Activated CD8-positive, alpha-beta T cell treated with anti-CD3 and anti-CD28 coated beads, Interleukin-2, amount 10 ng/mL, durations not matched to agents 7 days and 5 days (primary cell): ENCODE measurements around the gene RAB11FIP5. TPM values are rescaled to one million over a fixed set of nuclear protein-coding genes. Genes with fewer than 3 reads are reported as not detected.

Experiments
- ATAC-seq: fragments of 150-1000 bp; cut with Tn5 transposase; one replicate; pipeline ENCODE4 v1.10.0; 2021; ENCODE audit warnings: moderate library complexity
- CTCF ChIA-PET: fragments of 350-600 bp; sonication (Branson Sonifier 250); formaldehyde crosslinking; loops from one replicate; lab custom pipeline; 2021; ENCODE audit warnings: antibody characterized with exemption; lab: Charles Lee
- POLR2A ChIA-PET: fragments of 350-600 bp; sonication (Branson Sonifier 250); formaldehyde crosslinking; loops from one replicate; lab custom pipeline; 2021; ENCODE audit warnings: antibody characterized with exemption; lab: Charles Lee
- DNase-seq: peaks from one replicate; pipeline ENCODE4 v3.0.0-alpha.2; 2020
- H3K27ac Mint-ChIP-seq: one replicate; pipeline ENCODE4 v1.8.0; 2021; ENCODE audit warnings: mild to moderate bottlenecking, mixed read lengths
- H3K27me3 Mint-ChIP-seq: one replicate; pipeline ENCODE4 v1.8.0; 2021; ENCODE audit warnings: low read depth, mixed read lengths
- H3K36me3 Mint-ChIP-seq: one replicate; pipeline ENCODE4 v1.8.0; 2021; ENCODE audit warnings: low read depth, mixed read lengths
- H3K4me1 Mint-ChIP-seq: one replicate; pipeline ENCODE4 v1.8.0; 2021; ENCODE audit warnings: low read depth, mixed read lengths
- H3K4me3 Mint-ChIP-seq: one replicate; pipeline ENCODE4 v1.8.0; 2021; ENCODE audit warnings: mild to moderate bottlenecking, mixed read lengths
- H3K9me3 Mint-ChIP-seq: one replicate; pipeline ENCODE4 v1.8.0; 2022; ENCODE audit warnings: mixed read lengths; ENCODE audit not compliant: insufficient read depth
- total RNA-seq, 2 experiments: library from RNA; stranded (reverse); gene quantifications; one replicate each; pipeline ENCODE4 v1.2.3, GENCODE V29; 2021

Gene RAB11FIP5
- total RNA-seq, 2 experiments from 2014 or later, result 1.4 to 1.7 TPM

DNA sequence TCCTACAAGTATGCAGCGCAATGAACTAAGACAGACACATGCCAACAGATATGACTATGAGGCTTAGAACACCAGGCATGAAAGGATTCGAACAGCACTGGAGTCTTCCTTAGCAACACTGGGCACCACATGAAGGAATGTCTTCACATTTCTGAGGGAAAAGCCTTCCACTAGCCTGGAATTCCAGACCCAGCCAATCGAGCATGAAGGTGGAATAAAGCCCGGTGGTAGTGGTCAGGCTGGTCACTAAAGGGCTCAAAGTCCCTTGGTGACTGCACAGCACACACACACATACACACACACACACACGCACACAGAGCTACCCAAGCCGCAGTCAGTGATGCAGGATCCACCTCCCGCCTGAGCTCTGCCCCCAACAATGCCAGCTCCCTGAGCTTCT is 21.6 kb downstream of the RAB11FIP5 start:
- ATAC-seq, result no peak
- Mint-ChIP-seq H3K4me3 (no peak overlapping the region), H3K4me1 (no peaks in the 10 kb centered on the region), H3K36me3 (no peaks in the 10 kb centered on the region), H3K9me3 (no peaks in the 10 kb centered on the region), H3K27ac (no peak overlapping the region), H3K27me3 (no peaks in the 10 kb centered on the region)
- DNase-seq, result no peak
- CTCF ChIA-PET, result interaction anchor here (1.8 kb wide), 1 partner anchor 86 kb away, joined by 6 read pairs; no protein-coding TSS in a partner anchor
- POLR2A ChIA-PET, result no interaction called here

DNA sequence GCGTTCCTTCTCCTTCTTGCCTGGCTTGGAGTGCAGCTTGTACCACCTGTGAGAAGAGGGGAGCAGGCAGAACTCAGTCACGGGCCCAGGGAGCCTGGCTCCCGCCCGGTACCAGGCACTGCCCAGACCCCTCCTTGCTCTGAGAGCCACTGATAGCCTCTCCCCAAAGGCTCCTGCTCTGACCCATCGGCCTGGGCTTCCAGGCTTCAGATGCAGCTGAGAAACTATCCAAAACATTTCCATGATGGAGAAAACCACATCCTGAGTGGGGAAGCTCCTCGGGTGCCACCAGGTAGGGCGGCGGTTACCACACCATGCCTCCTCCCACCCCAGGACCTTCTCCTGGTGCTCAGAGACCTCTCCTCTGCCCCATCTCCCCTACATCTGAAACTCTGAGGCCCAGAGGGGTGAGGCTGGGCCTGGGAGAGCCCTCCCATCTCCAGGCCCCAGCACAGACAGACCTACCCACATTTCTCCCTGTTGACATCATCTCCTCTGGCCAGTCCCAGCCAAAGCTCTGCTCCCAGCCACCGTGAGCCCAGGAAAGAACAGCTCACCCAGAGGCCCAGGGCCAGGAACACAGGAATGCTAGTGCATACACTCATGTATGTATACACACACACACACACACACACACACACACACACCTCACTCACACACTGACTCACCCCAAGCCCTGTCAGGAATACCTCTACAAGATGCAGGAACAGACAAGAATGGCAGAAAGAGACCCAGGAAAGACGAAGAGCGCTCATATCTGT is 23.3 kb downstream of the RAB11FIP5 start:
- Mint-ChIP-seq H3K4me3 (no peak overlapping the region), H3K4me1 (no peaks in the 10 kb centered on the region), H3K9me3 (no peaks in the 10 kb centered on the region), H3K36me3 (no peaks in the 10 kb centered on the region), H3K27ac (no peak overlapping the region), H3K27me3 (no peaks in the 10 kb centered on the region)
- ATAC-seq (no peak), DNase-seq (no peak)
- POLR2A ChIA-PET, result no interaction called here
- CTCF ChIA-PET, result interaction anchor here (0.9 to 7.5 kb wide), 2 partner anchors 86 to 123 kb away, joined by 3 to 72 read pairs; no protein-coding TSS in a partner anchor

DNA sequence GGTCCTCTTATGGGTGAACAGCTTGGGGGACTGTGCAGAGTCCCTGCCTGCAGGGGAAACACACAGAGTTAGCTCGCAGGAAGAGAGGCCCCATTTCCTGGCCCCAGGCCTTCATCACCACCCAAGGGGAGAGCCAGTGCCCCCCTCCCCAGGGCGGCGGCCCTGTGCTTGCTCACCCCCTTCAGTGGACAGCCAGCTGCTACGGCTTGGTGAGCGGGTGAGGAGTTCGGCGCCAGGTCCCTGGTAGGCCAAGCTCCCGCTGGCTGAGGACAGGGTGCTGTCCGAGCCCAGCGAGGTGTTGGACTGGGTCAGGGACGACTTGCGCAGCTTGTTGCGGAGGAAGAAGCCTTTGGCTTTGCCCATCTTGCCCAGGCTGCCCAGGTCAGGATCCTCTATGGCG is 24.0 kb downstream of the RAB11FIP5 start:
- no peaks in the 10 kb centered on the region for H3K27me3 Mint-ChIP-seq
- ChIA-PET CTCF (interaction anchor here (0.9 to 7.5 kb wide), 3 partner anchors 8 to 124 kb away, joined by 3 to 72 read pairs (median 3); no protein-coding TSS in a partner anchor), POLR2A (no interaction called here)
- no peaks in the 10 kb centered on the region for H3K9me3 Mint-ChIP-seq
- no peak overlapping the region for H3K27ac Mint-ChIP-seq
- H3K36me3 Mint-ChIP-seq, result no peaks in the 10 kb centered on the region
- no peaks in the 10 kb centered on the region for H3K4me1 Mint-ChIP-seq
- DNase-seq, result no peak
- no peak for ATAC-seq
- H3K4me3 Mint-ChIP-seq, result no peak overlapping the region

DNA sequence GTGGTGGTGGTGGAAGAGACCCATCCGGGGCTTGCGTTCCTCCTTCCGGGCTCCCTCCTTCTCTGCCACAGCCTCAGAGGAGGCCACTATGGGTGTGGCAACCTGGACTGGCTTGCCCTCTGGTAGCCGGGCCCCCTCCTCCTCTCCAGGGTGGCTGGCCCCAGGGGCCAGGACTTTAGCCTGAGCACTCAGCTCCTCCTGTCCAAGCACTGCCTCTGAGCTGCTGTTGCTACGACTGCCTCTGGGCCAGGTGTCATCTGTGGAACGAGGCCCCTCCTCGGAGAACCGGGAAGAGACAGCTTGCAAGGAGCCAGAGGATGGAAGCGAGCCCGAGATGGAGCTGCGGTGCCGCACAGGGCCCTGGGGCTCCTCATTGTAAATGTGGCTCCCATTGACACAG is 24.5 kb downstream of the RAB11FIP5 start:
- ChIA-PET POLR2A (no interaction called here), CTCF (interaction anchor here (0.9 to 7.5 kb wide), 5 partner anchors 8 to 124 kb away, joined by 3 to 72 read pairs (median 4); no protein-coding TSS in a partner anchor)
- H3K4me3 Mint-ChIP-seq, result no peak overlapping the region
- no peak for ATAC-seq
- H3K27ac Mint-ChIP-seq, result no peak overlapping the region
- no peaks in the 10 kb centered on the region for H3K27me3 Mint-ChIP-seq
- no peaks in the 10 kb centered on the region for H3K4me1 Mint-ChIP-seq
- no peak for DNase-seq
- H3K36me3 Mint-ChIP-seq, result no peaks in the 10 kb centered on the region
- H3K9me3 Mint-ChIP-seq, result no peaks in the 10 kb centered on the region

DNA sequence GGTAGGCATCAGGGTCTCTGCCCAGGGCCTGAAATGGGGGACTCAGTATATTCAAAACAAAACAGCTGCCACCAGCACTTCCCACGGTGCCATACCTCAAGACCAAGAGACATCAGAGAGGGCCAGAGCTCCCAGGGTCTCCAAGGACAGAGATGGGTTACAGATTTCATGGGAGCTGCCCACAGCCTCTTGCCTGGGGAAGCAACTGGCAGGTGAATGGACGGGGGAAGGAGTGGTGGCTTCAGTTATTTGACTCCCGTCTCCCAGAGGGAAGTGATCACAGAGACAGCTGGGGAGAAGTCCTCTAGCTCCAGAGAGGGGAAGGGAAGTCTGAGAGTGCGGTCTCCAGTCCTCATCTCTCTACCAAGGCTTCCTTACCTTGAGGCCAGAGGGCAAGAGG is 25.4 kb downstream of the RAB11FIP5 start:
- H3K9me3 Mint-ChIP-seq, result no peaks in the 10 kb centered on the region
- H3K27me3 Mint-ChIP-seq, result no peaks in the 10 kb centered on the region
- no peaks in the 10 kb centered on the region for H3K4me1 Mint-ChIP-seq
- ATAC-seq (no peak), DNase-seq (no peak)
- H3K4me3 Mint-ChIP-seq, result no peak overlapping the region
- H3K27ac Mint-ChIP-seq, result no peak overlapping the region
- CTCF ChIA-PET, result interaction anchor here (0.7 to 7.5 kb wide), 8 partner anchors 9 to 125 kb away, joined by 3 to 72 read pairs (median 4); partner anchors contain the start of gene SMYD5
- POLR2A ChIA-PET, result no interaction called here
- H3K36me3 Mint-ChIP-seq, result no peaks in the 10 kb centered on the region

DNA sequence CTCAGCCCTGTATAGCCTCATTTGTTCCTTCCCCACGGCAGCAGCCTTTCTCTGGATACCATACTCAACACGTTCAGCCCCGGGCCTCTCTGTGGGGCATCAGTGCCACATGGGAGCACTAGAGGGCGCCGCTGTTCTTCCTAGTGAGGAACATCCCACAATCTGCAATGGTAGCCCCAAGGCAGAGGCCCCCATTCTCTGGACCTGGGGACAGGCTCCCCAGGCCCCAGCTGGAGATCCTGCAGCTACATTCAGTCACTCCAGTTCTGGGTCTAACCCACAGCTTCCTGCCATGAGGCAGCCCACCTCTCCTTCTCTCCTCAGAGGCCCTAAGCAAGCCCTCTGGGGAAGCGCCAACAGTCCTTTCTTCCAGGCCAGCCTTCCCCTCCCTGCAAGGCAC is 27.1 kb downstream of the RAB11FIP5 start:
- no peak overlapping the region for H3K4me3 Mint-ChIP-seq
- H3K4me1 Mint-ChIP-seq, result no peaks in the 10 kb centered on the region
- ChIA-PET CTCF (interaction anchor here (0.7 to 7.5 kb wide), 14 partner anchors 11 to 193 kb away, joined by 3 to 72 read pairs (median 8); partner anchors contain the start of genes SFXN5 and SMYD5), POLR2A (interaction anchor here (1.7 kb wide), 1 partner anchor 26 kb away, joined by 4 read pairs; the partner anchor contains the start of gene RAB11FIP5)
- ATAC-seq, result peak; percentile 89
- H3K27me3 Mint-ChIP-seq, result no peaks in the 10 kb centered on the region
- H3K27ac Mint-ChIP-seq, result no peak overlapping the region
- H3K9me3 Mint-ChIP-seq, result no peaks in the 10 kb centered on the region
- H3K36me3 Mint-ChIP-seq, result no peaks in the 10 kb centered on the region
- peak; percentile 88 for DNase-seq

DNA sequence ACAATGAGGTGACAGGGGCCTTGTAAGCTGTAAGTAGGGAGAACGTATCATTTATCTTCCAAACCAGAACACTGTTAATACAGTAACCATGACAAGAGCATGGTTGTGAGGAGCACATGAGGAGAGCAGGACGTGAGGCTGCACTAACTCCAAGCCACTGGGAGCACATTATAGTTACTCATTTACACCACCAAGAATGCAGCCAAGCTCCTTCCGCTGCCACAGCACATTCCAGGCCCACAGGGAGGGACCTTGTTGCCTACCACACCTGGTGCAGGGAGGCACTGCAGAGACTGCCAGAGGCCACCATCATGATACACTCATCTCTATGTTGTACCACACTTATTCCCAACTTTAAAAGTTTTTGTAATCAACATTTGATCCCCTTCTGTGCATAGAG is 27.8 kb downstream of the RAB11FIP5 start:
- no peaks in the 10 kb centered on the region for H3K36me3 Mint-ChIP-seq
- ChIA-PET CTCF (interaction anchor here (0.6 to 7.5 kb wide), 16 partner anchors 8 to 192 kb away, joined by 3 to 72 read pairs (median 8); partner anchors contain the start of genes SFXN5 and SMYD5), POLR2A (interaction anchor here (1.7 kb wide), 1 partner anchor 27 kb away, joined by 4 read pairs; the partner anchor contains the start of gene RAB11FIP5)
- H3K9me3 Mint-ChIP-seq, result no peaks in the 10 kb centered on the region
- no peak for DNase-seq
- ATAC-seq, result no peak
- no peaks in the 10 kb centered on the region for H3K4me1 Mint-ChIP-seq
- H3K27me3 Mint-ChIP-seq, result no peaks in the 10 kb centered on the region
- H3K4me3 Mint-ChIP-seq, result no peak overlapping the region
- no peak overlapping the region for H3K27ac Mint-ChIP-seq

DNA sequence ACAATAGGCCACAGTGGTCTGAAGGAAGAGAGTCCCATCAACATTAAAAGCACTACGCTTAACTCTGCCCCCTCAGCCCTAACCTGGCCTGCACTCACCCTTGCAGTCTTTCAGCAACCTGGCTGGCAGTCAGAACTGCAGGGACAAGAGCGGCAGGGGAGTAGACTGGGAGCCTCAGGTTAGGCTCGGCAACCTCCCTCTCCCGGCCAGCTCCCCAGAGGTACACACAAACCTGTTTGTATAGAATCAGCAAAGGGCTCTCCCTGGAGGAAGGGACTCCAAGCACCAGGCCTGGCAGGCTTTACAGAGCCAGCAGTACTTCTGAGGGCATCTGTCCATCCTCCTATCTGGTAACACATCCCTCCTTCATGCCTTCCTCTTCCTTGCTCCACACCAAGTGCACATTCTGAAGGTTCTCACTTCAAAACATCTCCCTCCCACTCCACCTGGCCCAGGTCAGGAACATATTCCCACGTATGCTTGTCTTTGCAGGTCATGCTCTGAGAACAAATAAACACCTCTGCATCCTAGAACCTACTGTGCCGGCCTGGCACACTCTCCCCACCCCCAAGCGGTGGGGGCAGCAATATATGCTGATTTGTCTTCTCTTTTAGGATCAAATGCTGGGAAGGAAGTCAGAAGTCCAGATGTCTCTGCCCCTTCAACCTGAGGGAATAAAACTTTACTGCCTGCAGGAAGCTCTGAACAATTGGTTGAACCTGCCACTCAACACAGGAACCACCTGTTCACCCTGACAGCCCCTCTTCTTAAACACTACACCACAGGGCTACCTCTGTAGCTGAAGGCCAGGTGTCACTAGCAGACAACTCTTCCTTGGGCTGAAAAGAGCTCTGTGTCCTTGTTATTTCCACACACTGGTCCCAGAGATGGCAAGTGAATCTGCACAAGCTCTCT is 28.6 kb downstream of the RAB11FIP5 start:
- H3K27me3 Mint-ChIP-seq, result no peaks in the 10 kb centered on the region
- CTCF ChIA-PET, result interaction anchor here (0.8 to 7.5 kb wide), 14 partner anchors 9 to 191 kb away, joined by 3 to 72 read pairs (median 8); partner anchors contain the start of genes SFXN5 and SMYD5
- no peak for DNase-seq
- H3K9me3 Mint-ChIP-seq, result no peaks in the 10 kb centered on the region
- H3K36me3 Mint-ChIP-seq, result no peaks in the 10 kb centered on the region
- POLR2A ChIA-PET, result no interaction called here
- H3K4me1 Mint-ChIP-seq, result no peaks in the 10 kb centered on the region
- no peak overlapping the region for H3K4me3 Mint-ChIP-seq
- no peak overlapping the region for H3K27ac Mint-ChIP-seq
- ATAC-seq, result no peak

DNA sequence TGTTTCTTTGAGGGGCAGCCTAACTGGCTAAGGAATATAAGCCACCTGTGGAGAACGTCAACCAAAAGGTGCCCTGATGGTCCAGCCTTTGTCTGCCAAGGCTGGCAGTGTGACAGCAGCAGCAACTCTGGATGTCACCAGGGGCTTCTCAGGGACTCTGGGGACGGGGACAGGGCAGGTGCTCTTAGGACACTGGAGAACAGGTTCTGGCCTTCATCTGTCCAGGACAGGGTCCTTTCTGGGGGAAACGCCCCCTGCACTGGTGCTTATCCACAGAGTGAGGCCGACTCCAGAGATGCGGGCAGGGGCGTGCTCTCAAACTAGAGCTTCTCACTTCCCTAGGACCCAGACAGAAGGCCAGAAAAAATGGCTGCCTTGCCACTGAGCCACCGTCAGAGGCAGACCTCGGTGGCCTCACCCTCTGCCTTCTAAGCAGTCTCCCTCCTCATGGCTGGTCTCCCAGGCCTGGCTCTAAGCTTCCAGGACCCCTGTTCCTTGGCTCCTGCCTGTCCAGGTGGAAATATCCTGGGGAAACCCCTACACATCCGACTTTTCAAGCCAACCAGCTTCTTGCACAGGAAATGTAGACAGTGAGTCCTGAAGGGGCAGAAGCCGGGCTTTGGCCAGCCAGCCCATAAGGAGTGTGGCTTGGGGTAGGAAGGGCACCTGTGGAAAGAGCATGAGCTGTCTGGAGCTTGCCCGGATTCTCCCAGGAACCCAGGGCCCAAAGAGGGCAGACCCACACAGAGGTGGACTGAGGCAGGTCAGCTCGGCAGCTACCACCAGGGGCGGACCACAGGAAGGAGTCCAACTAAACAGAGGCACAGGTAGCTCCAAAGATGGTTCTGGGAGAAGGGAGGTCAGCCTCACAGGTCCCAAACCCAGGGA is 30.0 kb downstream of the RAB11FIP5 start:
- ChIA-PET POLR2A (no interaction called here), CTCF (interaction anchor here (0.7 to 7.5 kb wide), 4 partner anchors 10 to 93 kb away, joined by 4 to 72 read pairs (median 24); partner anchors contain the start of gene SFXN5)
- no peak overlapping the region for H3K27ac Mint-ChIP-seq
- H3K9me3 Mint-ChIP-seq, result no peaks in the 10 kb centered on the region
- H3K27me3 Mint-ChIP-seq, result no peaks in the 10 kb centered on the region
- H3K4me3 Mint-ChIP-seq, result no peak overlapping the region
- DNase-seq (no peak), ATAC-seq (no peak)
- H3K36me3 Mint-ChIP-seq, result no peaks in the 10 kb centered on the region
- H3K4me1 Mint-ChIP-seq, result no peaks in the 10 kb centered on the region

DNA sequence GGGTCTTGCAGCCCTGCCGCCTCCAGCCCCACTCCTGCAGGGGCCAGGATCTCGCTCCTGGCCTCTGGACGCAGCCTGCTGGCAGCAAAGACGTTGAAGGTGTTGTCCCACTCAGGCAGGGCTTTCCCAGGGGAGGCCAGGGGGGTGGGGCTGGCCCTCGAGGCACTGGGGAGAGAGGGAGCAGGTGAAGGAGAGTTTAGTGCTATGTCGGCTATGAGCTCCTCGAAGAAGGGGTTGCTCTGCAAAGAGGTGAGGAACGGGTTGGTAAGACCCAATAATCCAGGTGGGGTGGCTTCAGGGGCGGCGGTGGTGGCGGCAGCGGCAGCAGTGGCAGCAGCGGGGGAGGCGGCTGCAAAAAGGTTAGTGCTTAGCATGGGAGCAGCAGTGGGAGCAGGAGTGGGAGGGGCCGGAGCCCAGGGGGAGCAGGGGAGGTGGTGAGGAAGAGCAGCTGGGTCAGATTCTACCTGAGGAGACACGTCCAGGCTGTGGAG is 31.5 kb downstream of the RAB11FIP5 start:
- no peaks in the 10 kb centered on the region for H3K9me3 Mint-ChIP-seq
- ChIA-PET CTCF (no interaction called here), POLR2A (no interaction called here)
- no peak for ATAC-seq
- H3K27me3 Mint-ChIP-seq, result no peaks in the 10 kb centered on the region
- H3K27ac Mint-ChIP-seq, result no peak overlapping the region
- DNase-seq, result no peak
- no peaks in the 10 kb centered on the region for H3K36me3 Mint-ChIP-seq
- H3K4me1 Mint-ChIP-seq, result no peaks in the 10 kb centered on the region
- H3K4me3 Mint-ChIP-seq, result no peak overlapping the region
